Measurements from ENCODE around the gene COPS7B. TPM values are rescaled to one million over a fixed set of nuclear protein-coding genes. Genes with fewer than 3 reads are reported as not detected.

Gene COPS7B
- total RNA-seq, 1 experiment from 2014 or later = 54.6 TPM

GRCh38 chr2:231780909-231781797 lies 5.1 kb upstream of the COPS7B start, which contains the start of gene PDE6D:
PDE6D (minus strand) TSS chr2:231781282; CDS start chr2:231781114, 168 bp downstream.
- H3K27ac Mint-ChIP-seq (ENCODE audit: unreplicated experiment) = peak within 1 kb of the TSS; percentile 86
- peak within 1 kb of the TSS; percentile 94 for H3K4me3 Mint-ChIP-seq (ENCODE audit: low read depth, unreplicated experiment)
- peak; percentile 98 for DNase-seq
- CTCF ChIA-PET = interaction anchor here (0.6 to 1.2 kb wide), 2 partner anchors 12 to 14 kb away, joined by 3 to 4 read pairs; no protein-coding TSS in a partner anchor
- H3K4me1 Mint-ChIP-seq (ENCODE audit: low read depth, unreplicated experiment) = peaks cover 31% of the 10 kb centered on the region
- no TSS peak for BruUV-seq (replicated peaks)
- no peak for TF ChIP-seq CTCF (IDR thresholded peaks at IDR 0.05; ENCODE audit: unreplicated experiment)
- H3K9me3 Mint-ChIP-seq (ENCODE audit: low read depth, unreplicated experiment) = no peaks in the 10 kb centered on the region
- H3K36me3 Mint-ChIP-seq (ENCODE audit: insufficient read depth, unreplicated experiment) = peaks cover 40% of the 10 kb centered on the region
- H3K27me3 Mint-ChIP-seq (ENCODE audit: unreplicated experiment) = no peaks in the 10 kb centered on the region
- intact Hi-C loops (cut with micrococcal nuclease; ENCODE audit: unreplicated experiment) = no loop called here

DNA sequence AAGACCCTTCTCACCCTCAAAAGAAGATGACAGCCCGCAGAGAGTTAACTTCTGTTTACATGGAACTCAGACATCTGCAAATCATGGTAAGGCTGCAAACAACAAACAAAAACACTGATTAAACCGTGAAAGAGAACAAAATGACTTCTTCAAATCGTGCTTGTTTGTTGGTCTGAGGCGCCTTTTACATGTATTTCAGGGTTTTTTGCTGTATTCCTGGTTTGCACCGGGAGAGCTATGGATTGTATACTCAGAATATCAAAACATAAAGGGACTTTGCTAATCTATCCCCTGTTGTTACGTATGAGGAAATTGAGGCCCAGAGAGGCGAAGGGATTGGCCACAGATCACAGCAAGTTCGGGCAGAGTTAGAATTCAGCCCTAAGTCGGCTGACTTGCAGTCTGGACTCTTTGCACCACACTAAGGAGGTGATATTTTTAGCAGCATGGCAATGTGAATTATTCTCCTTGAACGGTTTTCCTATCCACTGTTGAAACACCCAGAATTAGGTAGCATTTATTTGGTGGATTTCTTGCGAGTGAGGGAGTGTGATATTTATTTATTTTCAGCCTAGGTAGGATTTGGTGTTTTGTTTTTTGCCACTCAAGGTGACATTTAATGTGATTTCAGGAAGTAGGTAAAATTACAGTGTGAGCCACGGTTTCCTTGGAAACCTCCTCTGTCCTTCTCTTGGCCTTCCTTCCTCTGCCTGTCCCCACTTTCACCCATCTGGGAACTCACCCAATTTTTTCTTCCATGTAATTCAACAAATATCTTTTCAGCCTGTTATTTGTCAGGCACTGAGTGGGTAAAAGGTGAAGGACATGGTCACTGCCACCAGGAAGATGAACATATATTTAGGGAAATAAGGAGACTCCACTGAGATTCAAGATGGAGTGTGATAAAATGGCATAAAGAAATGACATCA lies 4.2 kb upstream of the COPS7B start:
- Mint-ChIP-seq H3K9me3 (ENCODE audit: low read depth, unreplicated experiment) (no peaks in the 10 kb centered on the region), H3K36me3 (ENCODE audit: insufficient read depth, unreplicated experiment) (peaks cover 49% of the 10 kb centered on the region), H3K27me3 (ENCODE audit: unreplicated experiment) (no peaks in the 10 kb centered on the region), H3K27ac (ENCODE audit: unreplicated experiment) (peak overlapping the region; percentile 86), H3K4me3 (ENCODE audit: low read depth, unreplicated experiment) (peak overlapping the region; percentile 94), H3K4me1 (ENCODE audit: low read depth, unreplicated experiment) (peaks cover 31% of the 10 kb centered on the region)
- intact Hi-C loops (cut with micrococcal nuclease; ENCODE audit: unreplicated experiment) = no loop called here
- BruUV-seq (replicated peaks) = TSS peak; percentile 35
- CTCF ChIA-PET = interaction anchor here (1.2 kb wide), 1 partner anchor 11 kb away, joined by 4 read pairs; no protein-coding TSS in a partner anchor
- DNase-seq = peak; percentile 12
- TF ChIP-seq CTCF (IDR thresholded peaks at IDR 0.05; ENCODE audit: unreplicated experiment) = no peak

DNA sequence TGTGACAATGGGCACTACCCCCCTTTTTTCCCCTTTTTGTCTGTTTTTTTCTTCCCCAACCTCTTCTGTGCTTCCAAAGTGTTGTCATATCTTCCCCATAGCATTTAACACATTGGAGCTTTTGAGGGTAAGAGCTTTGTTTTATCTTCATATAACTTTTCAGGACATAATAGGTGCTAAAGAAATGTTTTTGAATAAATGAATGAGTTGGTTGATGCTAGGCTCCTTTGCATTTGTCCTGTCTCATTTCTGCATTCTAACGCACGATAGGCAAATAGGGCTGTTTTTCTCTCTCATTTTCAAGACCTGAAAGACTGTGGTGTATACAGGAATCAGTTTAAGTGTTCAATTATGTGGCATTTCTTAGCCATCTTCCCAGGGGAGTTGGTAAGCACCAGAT lies 832 bp upstream of the COPS7B start:
- H3K36me3 Mint-ChIP-seq (ENCODE audit: insufficient read depth, unreplicated experiment) = peaks cover 46% of the 10 kb centered on the region
- CTCF ChIA-PET = interaction anchor here (1.2 kb wide), 1 partner anchor 10 kb away, joined by 3 read pairs; no protein-coding TSS in a partner anchor

More for the DNA sequence above, 832 bp upstream of the COPS7B start:
- no TSS peak for BruUV-seq (replicated peaks)
- intact Hi-C loops (cut with micrococcal nuclease; ENCODE audit: unreplicated experiment) = no loop called here
- no peaks in the 10 kb centered on the region for H3K27me3 Mint-ChIP-seq (ENCODE audit: unreplicated experiment)
- H3K27ac Mint-ChIP-seq (ENCODE audit: unreplicated experiment) = no peak overlapping the region
- no peak for TF ChIP-seq CTCF (IDR thresholded peaks at IDR 0.05; ENCODE audit: unreplicated experiment)
- no peak for DNase-seq
- H3K4me3 Mint-ChIP-seq (ENCODE audit: low read depth, unreplicated experiment) = peak overlapping the region; percentile 73
- H3K4me1 Mint-ChIP-seq (ENCODE audit: low read depth, unreplicated experiment) = peaks cover 17% of the 10 kb centered on the region
- no peaks in the 10 kb centered on the region for H3K9me3 Mint-ChIP-seq (ENCODE audit: low read depth, unreplicated experiment)

Data from Calu3 (cell line).